Naive thymus-derived CD8-positive, alpha-beta T cell (primary cell): ENCODE measurements around the gene ALDH3A2. TPM values are rescaled to one million over a fixed set of nuclear protein-coding genes. Genes with fewer than 3 reads are reported as not detected.

Source experiments
- ATAC-seq, 2 donors: fragments of 150-1000 bp; cut with Tn5 transposase in 1 of 2; sonication (Bioruptor Pico), chemical (Tn5 transposase) in 1 of 2; 1 replicate in 1 of 2; 2 replicates in 1 of 2; pipeline ENCODE4 v1.10.0; 2021; ENCODE audit warnings: mild to moderate bottlenecking in 2 of 2, moderate library complexity in 2 of 2
- POLR2A ChIA-PET: fragments of 350-600 bp; sonication (Branson Sonifier 250); formaldehyde crosslinking; loops from one replicate; lab custom pipeline; 2021; ENCODE audit warnings: antibody characterized with exemption; lab: Charles Lee
- DNase-seq, 10 donors: peaks; one replicate each; pipeline versions ENCODE4 v3.0.0 to v3.0.0-alpha.2; 2020 to 2022
- H3K27ac Mint-ChIP-seq, 10 donors: one replicate each; pipeline ENCODE4 v1.8.0; 2020 to 2022; ENCODE audit warnings: mild to moderate bottlenecking in 10 of 10, mixed read lengths in 10 of 10, moderate library complexity in 4 of 10, inconsistent platforms in 1 of 10
- H3K27me3 Mint-ChIP-seq, 5 donors: one replicate each; pipeline ENCODE4 v1.8.0; 2021 to 2022; ENCODE audit warnings: mixed read lengths in 5 of 5
- H3K36me3 Mint-ChIP-seq, 3 donors: one replicate each; pipeline ENCODE4 v1.8.0; 2020 to 2022; ENCODE audit warnings: mixed read lengths in 3 of 3, mild to moderate bottlenecking in 2 of 3, inconsistent platforms in 1 of 3
- H3K4me1 Mint-ChIP-seq, 4 donors: one replicate each; pipeline ENCODE4 v1.8.0; 2021 to 2022; ENCODE audit warnings: mixed read lengths in 4 of 4
- H3K4me3 Mint-ChIP-seq, 10 donors: one replicate each; pipeline ENCODE4 v1.8.0; 2020 to 2022; ENCODE audit warnings: mild to moderate bottlenecking in 10 of 10, mixed read lengths in 10 of 10, moderate library complexity in 6 of 10, inconsistent platforms in 1 of 10
- H3K9me3 Mint-ChIP-seq, 9 donors: one replicate each; pipeline ENCODE4 v1.8.0; 2020 to 2022; ENCODE audit warnings: mixed read lengths in 9 of 9, mild to moderate bottlenecking in 3 of 9, inconsistent platforms in 1 of 9, moderate library complexity in 1 of 9
- polyA plus RNA-seq, 3 donors: library from polyadenylated mRNA; unstranded; fragments of 300-500 nt; fragmentation: Illumina TruSeq; gene quantifications; one replicate each; pipeline ENCODE4 v1.2.3, GENCODE V29; 2021
- total RNA-seq, 8 experiments: library from RNA in 2 of 8; stranded (reverse) in 2 of 8; gene quantifications; one replicate each; pipeline ENCODE4 v1.2.3 and lab custom pipeline; 2021 to 2026

The ALDH3A2 gene
- 10 to 100 TPM; 55.5 to 67.0 TPM for total RNA-seq
- polyA plus RNA-seq = 10 to 100 TPM; 20.6 to 23.6 (median 22.0) TPM
- total RNA-seq (lab: John Stamatoyannopoulos, UW) = 33.9 to 80.5 (median 52.5) reads per million in 6 experiments

DNA sequence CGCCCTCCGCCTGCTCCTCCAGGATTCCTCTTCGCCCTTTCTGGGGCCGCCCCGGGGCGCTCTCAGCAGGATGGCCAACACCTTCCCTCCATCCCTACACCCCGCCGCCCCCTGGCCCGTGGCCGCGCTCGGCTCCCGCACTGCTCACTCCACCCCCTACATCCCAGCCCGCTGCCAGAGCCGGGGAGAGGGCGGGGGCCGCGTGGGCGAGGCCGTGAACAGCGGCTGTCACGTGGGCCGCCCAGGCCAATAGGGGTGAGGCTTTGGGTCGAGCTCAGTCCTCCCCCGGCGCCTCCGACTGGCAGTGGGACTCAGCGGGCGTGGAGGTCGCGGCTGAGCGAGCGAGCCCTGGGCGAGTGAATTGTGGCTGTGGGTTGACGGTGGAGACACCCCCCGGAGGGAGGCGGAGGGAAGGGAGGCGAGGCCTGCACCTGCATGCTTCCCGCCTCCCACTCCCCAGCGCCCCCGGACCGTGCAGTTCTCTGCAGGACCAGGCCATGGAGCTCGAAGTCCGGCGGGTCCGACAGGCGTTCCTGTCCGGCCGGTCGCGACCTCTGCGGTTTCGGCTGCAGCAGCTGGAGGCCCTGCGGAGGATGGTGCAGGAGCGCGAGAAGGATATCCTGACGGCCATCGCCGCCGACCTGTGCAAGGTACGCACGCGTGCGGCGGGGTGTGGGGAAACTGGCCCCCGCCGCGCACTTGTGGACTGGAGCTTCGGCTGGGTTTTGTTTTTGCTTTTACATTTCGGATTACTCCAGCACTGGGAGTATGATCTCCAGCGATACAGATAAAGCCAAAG lies at the start of gene ALDH3A2:
Gene ALDH3A2, plus strand, starts transcription at position 277 of the 799 bp plus-strand sequence. Its CDS starts 221 bp downstream, at position 498.
- Mint-ChIP-seq H3K27me3 (no peaks in the 10 kb centered on the region), H3K36me3 (peaks cover 9 to 18% (median 14%) of the 10 kb centered on the region in 3 donors), H3K9me3 (no peaks in the 10 kb centered on the region), H3K4me1 (peaks cover 23 to 57% (median 36%) of the 10 kb centered on the region in 4 donors), H3K4me3 (peak within 1 kb of the TSS; percentile 91 to 98 (median 96)), H3K27ac (peak within 1 kb of the TSS; percentile 93 to 98 (median 96))
- ATAC-seq (peak; percentile 94 to 95), DNase-seq (peak; percentile 89 to 96 (median 90))
- POLR2A ChIA-PET = interaction anchor here (0.5 to 3.4 kb wide), 22 partner anchors 15 to 329 kb away, joined by 3 to 28 read pairs (median 4); partner anchors contain the start of genes AKAP10, B9D1, MAPK7 and SLC47A1

DNA sequence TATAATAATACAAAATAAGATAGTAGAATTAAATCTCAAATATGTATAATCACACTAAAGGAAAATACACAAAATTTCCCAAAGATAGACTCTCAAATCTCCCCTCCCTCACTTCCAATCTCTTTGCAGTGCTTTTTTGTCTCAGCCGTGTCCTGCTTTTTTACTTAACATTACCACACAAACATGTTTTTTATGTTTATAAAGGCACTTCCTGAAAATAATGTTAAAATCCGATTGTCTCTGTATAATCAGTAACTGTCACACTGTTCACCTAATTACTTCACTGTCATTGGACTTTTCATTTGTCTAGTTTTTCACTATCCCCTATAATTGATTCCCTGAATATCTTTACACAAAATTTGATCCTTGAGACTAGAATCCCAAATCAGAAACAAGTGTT lies 38.2 kb upstream of the ALDH3A2 start:
- Mint-ChIP-seq H3K9me3 (no peaks in the 10 kb centered on the region), H3K27me3 (peaks cover 0 to 4% (median 0%) of the 10 kb centered on the region in 5 donors), H3K36me3 (no peaks in the 10 kb centered on the region), H3K27ac (no peak overlapping the region), H3K4me3 (no peak overlapping the region), H3K4me1 (peaks cover 3 to 6% (median 5%) of the 10 kb centered on the region in 4 donors)
- no peak for ATAC-seq
- POLR2A ChIA-PET = interaction anchor here (0.7 kb wide), 1 partner anchor 1946 kb away, joined by 3 read pairs; no protein-coding TSS in a partner anchor
- DNase-seq = no peak

DNA sequence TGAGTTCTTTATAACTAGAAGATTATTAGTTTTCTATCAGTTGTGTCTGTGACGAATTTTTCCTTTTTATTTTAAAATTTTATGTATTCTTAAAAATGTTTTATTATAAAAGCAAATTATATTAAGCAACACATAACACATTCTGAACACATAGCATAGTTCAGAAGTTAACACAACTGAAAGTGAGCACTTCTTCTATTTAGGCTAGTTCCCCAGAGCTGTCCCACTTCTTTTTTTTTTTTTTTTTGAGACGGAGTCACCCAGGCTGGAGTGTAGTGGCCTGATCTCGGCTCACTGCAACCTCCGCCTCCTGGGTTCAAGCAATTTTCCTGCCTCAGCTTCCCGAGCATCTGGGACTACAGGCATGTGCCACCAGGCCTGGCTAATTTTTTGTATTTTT lies 37.7 kb upstream of the ALDH3A2 start:
- Mint-ChIP-seq H3K27me3 (peaks cover 0 to 4% (median 0%) of the 10 kb centered on the region in 5 donors), H3K27ac (no peak overlapping the region), H3K36me3 (no peaks in the 10 kb centered on the region), H3K9me3 (no peaks in the 10 kb centered on the region), H3K4me1 (peaks cover 3 to 6% (median 5%) of the 10 kb centered on the region in 4 donors), H3K4me3 (no peak overlapping the region)
- DNase-seq (no peak), ATAC-seq (no peak)
- POLR2A ChIA-PET = no interaction called here

DNA sequence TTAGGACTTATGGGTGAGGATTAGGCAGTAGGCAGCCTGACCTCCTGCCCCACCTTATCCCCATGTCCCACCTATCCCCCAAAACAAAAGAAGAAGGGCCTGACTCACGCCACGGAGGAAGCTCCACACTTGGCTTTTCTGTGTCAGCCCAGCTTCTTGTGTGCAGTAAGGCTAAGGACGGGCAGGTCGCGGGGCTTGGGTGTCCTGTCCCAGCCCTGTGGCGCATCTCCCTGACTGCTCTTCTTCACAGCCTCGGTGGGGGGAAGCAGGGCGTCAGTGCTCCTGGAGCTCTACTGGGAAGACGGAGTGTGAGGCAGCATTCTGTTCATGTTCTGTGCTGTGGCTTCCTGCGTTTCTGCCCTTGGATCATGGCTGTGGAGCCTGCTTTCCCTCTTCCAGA lies 34.6 kb upstream of the ALDH3A2 start:
- H3K27ac Mint-ChIP-seq = peak overlapping the region in 2 of 10 donors; percentile 50 to 74
- peaks cover 3 to 6% (median 5%) of the 10 kb centered on the region in 4 donors for H3K4me1 Mint-ChIP-seq

DNA sequence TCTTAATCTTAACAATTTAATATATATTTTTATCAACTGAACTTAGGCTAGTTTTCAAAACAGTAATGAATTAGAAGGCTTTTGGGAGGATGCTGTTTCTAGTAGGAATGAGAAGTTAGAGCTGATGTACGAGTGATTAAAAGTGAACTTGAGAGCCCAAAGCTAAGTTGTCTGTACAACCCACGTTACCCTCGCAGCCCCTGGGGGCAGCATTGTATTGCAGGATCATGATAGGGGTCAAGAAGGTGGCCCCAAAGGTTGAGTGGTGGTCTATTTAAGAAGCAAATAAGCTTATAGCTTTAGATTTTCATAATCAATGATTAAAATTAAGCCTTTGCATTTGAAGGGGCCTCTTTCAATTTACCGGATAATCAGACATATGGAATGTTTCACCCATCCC lies 33.7 kb upstream of the ALDH3A2 start:
- peaks cover 3 to 6% (median 5%) of the 10 kb centered on the region in 4 donors for H3K4me1 Mint-ChIP-seq
- H3K36me3 Mint-ChIP-seq = peaks cover 3 to 27% (median 17%) of the 10 kb centered on the region in 3 donors
- DNase-seq = no peak
- H3K4me3 Mint-ChIP-seq = no peak overlapping the region
- H3K27ac Mint-ChIP-seq = no peak overlapping the region
- POLR2A ChIA-PET = interaction anchor here (0.7 kb wide), 1 partner anchor 151 kb away, joined by 4 read pairs; no protein-coding TSS in a partner anchor
- peaks cover 0 to 9% (median 4%) of the 10 kb centered on the region in 5 donors for H3K27me3 Mint-ChIP-seq
- ATAC-seq = no peak
- H3K9me3 Mint-ChIP-seq = peaks cover 16 to 34% (median 28%) of the 10 kb centered on the region in 9 donors

More for the DNA sequence above, 34.6 kb upstream of the ALDH3A2 start:
- H3K4me3 Mint-ChIP-seq = no peak overlapping the region
- H3K27me3 Mint-ChIP-seq = peaks cover 0 to 4% (median 0%) of the 10 kb centered on the region in 5 donors
- H3K36me3 Mint-ChIP-seq = peaks cover 3 to 18% (median 8%) of the 10 kb centered on the region in 3 donors
- DNase-seq = no peak
- H3K9me3 Mint-ChIP-seq = peaks cover 8 to 25% (median 19%) of the 10 kb centered on the region in 9 donors
- POLR2A ChIA-PET = no interaction called here
- ATAC-seq = no peak

DNA sequence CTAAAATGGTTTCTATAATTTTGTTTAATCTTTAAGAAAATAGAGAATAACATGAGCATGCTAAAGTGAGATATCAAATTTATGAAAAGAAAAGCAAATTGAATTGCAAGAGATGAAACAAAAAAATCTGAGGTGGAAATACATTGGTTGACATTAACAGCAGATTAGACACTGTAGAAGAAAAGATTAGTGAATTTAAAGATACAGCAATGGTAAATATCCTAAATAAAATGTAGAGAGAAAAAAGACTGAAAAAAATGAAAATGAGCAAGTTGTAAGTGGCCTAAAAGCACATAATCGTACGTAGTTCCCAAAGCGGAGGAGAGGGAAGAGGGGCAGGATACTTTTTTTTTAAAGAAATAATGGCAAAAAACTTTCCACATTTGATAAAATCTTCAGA lies 30.5 kb upstream of the ALDH3A2 start:
- peaks cover 24 to 59% (median 38%) of the 10 kb centered on the region in 9 donors for H3K9me3 Mint-ChIP-seq
- peaks cover 3 to 37% (median 27%) of the 10 kb centered on the region in 3 donors for H3K36me3 Mint-ChIP-seq
- peaks cover 0 to 11% (median 2%) of the 10 kb centered on the region in 5 donors for H3K27me3 Mint-ChIP-seq
- POLR2A ChIA-PET = no interaction called here
- DNase-seq (no peak), ATAC-seq (no peak)
- H3K4me3 Mint-ChIP-seq = no peak overlapping the region
- H3K4me1 Mint-ChIP-seq = peaks cover 3 to 6% (median 5%) of the 10 kb centered on the region in 4 donors
- no peak overlapping the region for H3K27ac Mint-ChIP-seq

DNA sequence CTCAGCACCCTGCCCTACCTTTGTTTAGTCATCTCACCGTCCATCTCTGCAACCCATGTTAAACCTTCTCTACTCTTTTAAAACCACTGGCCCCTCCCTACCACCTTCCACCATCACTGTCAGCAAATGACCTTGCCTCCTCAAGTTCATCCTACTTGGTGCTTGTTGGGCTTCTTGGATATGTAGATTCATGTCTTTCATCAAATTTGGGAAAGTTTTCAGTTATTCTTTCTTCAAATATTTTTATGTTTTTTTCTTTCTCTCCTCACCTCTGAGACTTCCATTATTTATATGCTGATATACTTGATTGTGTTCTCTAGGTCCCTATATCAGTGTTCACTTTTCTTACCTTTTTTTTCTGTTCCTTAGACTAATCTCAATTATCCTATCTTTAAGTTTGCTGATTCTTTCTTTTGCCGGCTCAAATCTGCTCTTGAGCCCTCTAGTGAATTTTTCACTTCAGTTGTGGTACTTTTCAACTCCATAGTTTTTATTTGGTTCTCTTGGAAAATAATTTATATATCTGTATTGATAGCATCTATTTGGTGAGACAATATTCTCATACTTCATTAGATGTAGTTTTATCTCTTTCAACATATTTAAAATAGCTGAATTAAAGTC lies 28.7 kb upstream of the ALDH3A2 start:
- Mint-ChIP-seq H3K27ac (no peak overlapping the region), H3K4me1 (no peaks in the 10 kb centered on the region), H3K4me3 (no peak overlapping the region), H3K36me3 (peaks cover 3 to 44% (median 27%) of the 10 kb centered on the region in 3 donors), H3K9me3 (peaks cover 25 to 62% (median 42%) of the 10 kb centered on the region in 9 donors), H3K27me3 (peaks cover 0 to 11% (median 6%) of the 10 kb centered on the region in 5 donors)
- POLR2A ChIA-PET = no interaction called here
- DNase-seq = no peak
- ATAC-seq = no peak

DNA sequence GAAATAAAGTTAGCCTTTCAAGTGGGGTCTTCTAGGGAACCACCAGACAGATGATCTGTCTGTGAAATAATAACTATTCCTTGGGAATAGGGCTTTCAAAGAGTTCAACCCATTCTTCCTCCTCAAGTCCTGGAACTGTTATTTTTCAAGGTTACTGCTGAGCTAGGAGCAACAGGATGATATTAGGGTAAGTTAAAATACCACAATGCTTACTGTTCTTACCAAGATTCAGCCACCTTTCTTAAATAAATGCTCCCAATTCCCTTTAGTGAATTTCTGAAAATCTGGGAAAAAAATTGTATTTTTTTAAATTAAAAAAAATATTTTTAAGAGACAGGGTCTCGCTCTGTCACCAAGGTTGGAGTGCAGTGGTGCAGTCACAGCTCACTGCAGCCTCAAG lies 26.9 kb upstream of the ALDH3A2 start:
- peaks cover 25 to 61% (median 42%) of the 10 kb centered on the region in 9 donors for H3K9me3 Mint-ChIP-seq
- no peak overlapping the region for H3K27ac Mint-ChIP-seq
- H3K27me3 Mint-ChIP-seq = peaks cover 0 to 11% (median 8%) of the 10 kb centered on the region in 5 donors
- H3K4me3 Mint-ChIP-seq = no peak overlapping the region
- no peak for ATAC-seq
- POLR2A ChIA-PET = no interaction called here
- H3K4me1 Mint-ChIP-seq = no peaks in the 10 kb centered on the region
- peaks cover 3 to 44% (median 27%) of the 10 kb centered on the region in 3 donors for H3K36me3 Mint-ChIP-seq
- DNase-seq = no peak

DNA sequence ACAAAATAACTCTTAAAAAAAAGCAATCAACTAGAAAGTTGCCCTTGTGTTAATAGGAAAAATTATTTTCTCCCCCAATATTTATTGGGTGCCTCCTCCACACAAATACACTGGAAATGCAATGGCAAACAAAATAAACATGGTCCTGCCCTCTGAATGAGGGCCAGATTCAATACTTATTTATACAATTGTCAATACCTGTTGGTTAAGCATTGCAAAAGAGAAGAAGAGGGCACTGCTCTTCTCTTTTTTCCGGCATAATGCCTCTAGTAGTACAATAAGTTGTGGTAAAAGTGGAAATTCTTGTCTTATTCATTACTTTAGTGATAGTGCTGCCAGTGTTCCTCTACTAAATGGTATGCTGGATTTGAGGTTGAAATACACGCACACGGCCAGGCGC lies 22.5 kb upstream of the ALDH3A2 start:
- H3K4me3 Mint-ChIP-seq = no peak overlapping the region
- H3K36me3 Mint-ChIP-seq = peaks cover 0 to 15% (median 9%) of the 10 kb centered on the region in 3 donors
- H3K27me3 Mint-ChIP-seq = peaks cover 2 to 15% (median 6%) of the 10 kb centered on the region in 5 donors
- no peaks in the 10 kb centered on the region for H3K4me1 Mint-ChIP-seq
- ATAC-seq (no peak), DNase-seq (no peak)
- H3K9me3 Mint-ChIP-seq = peaks cover 0 to 19% (median 10%) of the 10 kb centered on the region in 9 donors
- H3K27ac Mint-ChIP-seq = no peak overlapping the region
- POLR2A ChIA-PET = no interaction called here

DNA sequence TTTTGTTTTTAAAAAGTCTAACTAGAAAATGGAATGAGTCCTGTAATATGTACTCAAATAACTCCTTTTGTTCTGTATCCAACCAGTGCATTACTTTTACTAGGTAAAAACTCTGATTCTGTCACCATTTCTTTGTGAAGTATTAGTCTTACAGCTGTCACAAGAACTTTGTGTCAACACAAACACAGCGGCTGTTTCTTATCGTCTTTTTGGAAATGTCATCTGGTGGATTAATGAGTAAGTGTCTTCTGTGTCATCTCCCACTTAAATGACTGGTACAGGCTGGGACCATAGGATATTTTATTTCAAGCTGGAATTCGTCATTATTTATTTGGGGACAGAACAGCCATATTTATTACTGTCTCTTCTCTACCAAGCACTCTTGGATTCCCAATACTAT lies 19.1 kb upstream of the ALDH3A2 start:
- H3K36me3 Mint-ChIP-seq = no peaks in the 10 kb centered on the region
- H3K4me3 Mint-ChIP-seq = no peak overlapping the region
- peaks cover 2 to 27% (median 9%) of the 10 kb centered on the region in 5 donors for H3K27me3 Mint-ChIP-seq
- DNase-seq (no peak), ATAC-seq (no peak)
- no peak overlapping the region for H3K27ac Mint-ChIP-seq
- H3K4me1 Mint-ChIP-seq = no peaks in the 10 kb centered on the region
- POLR2A ChIA-PET = no interaction called here
- H3K9me3 Mint-ChIP-seq = peaks cover 0 to 1% (median 0%) of the 10 kb centered on the region in 9 donors

DNA sequence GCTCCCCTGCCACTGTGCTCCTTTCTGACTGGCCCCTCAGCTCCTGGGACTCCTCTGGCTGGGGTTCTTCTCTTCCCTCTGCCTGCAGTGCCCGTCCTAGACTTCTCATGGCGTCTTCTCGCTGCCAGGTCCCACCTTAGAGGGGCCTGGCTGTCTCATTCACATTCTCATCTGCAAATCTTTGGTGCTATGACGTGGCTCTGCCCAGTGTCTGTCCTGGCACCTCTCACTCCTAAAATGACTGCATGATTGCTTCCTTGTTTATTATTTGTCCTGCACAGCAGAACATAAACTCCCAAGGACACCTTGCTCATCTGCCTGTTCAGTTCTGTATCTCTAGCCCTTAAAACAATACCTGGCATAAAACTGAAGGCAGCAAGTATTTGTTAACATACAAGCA lies 18.5 kb upstream of the ALDH3A2 start:
- POLR2A ChIA-PET = no interaction called here
- no peak for DNase-seq
- H3K9me3 Mint-ChIP-seq = peaks cover 0 to 1% (median 0%) of the 10 kb centered on the region in 9 donors
- H3K4me3 Mint-ChIP-seq = no peak overlapping the region
- H3K4me1 Mint-ChIP-seq = no peaks in the 10 kb centered on the region
- H3K27ac Mint-ChIP-seq = no peak overlapping the region
- H3K36me3 Mint-ChIP-seq = peaks cover 0 to 3% (median 0%) of the 10 kb centered on the region in 3 donors
- peaks cover 2 to 32% (median 13%) of the 10 kb centered on the region in 5 donors for H3K27me3 Mint-ChIP-seq
- ATAC-seq = no peak

DNA sequence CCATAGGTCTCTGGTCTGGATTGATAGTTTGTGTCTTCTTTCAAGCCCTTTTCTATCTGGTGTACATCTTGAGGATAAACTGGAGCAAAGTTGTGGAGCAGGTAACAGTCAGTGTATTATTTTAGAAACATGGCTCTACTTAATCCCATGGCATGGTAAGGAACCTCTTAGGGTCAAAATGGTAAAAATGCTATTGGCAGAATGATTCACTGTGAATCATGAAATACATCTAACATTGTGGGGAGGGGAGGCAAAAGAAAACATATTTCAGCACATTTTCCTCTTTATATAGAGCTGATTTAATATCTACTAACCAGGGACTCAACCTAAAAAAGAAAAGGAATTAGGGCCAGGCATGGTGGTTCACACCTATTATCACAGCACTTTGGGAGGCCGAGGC lies 17.9 kb upstream of the ALDH3A2 start:
- H3K27ac Mint-ChIP-seq = no peak overlapping the region

More for the DNA sequence above, 17.9 kb upstream of the ALDH3A2 start:
- H3K27me3 Mint-ChIP-seq = peaks cover 4 to 38% (median 17%) of the 10 kb centered on the region in 5 donors
- DNase-seq (no peak), ATAC-seq (no peak)
- POLR2A ChIA-PET = no interaction called here
- no peak overlapping the region for H3K4me3 Mint-ChIP-seq
- peaks cover 0 to 1% (median 0%) of the 10 kb centered on the region in 9 donors for H3K9me3 Mint-ChIP-seq
- H3K36me3 Mint-ChIP-seq = peaks cover 0 to 3% (median 0%) of the 10 kb centered on the region in 3 donors
- H3K4me1 Mint-ChIP-seq = no peaks in the 10 kb centered on the region
